ENCODE measurements around the gene SIK3. TPM values are rescaled to one million over a fixed set of nuclear protein-coding genes. Genes with fewer than 3 reads are reported as not detected.

The SIK3 gene
- total RNA-seq, 1 experiment from 2014 or later = 31.4 TPM

- Histone ChIP-seq H3K4ac (ENCODE audit: low read depth, low read length) (no peak overlapping the region), H4K8ac (replicated peaks; ENCODE audit: insufficient read length, low read depth, low read length) (no peak overlapping the region), H3K14ac (ENCODE audit: insufficient read depth, low read length) (no peak overlapping the region), H3K27ac (ENCODE audit: insufficient read length, low read depth, low read length) (no peak overlapping the region), H3K79me1 (ENCODE audit: insufficient read depth, low read depth, low read length, poor library complexity, severe bottlenecking) (no peaks in the 10 kb centered on the region), H3K23ac (ENCODE audit: insufficient read length, low read depth, low read length) (no peak overlapping the region), H2BK12ac (ENCODE audit: insufficient read length, low read depth, low read length) (no peak overlapping the region), H4K20me1 (ENCODE audit: control insufficient read depth, insufficient read depth, insufficient read length) (no peaks in the 10 kb centered on the region), H2AK5ac (ENCODE audit: insufficient read length, low read length) (no peak overlapping the region), H3K4me1 (ENCODE audit: insufficient read depth, low read length) (no peaks in the 10 kb centered on the region), H3K27me3 (ENCODE audit: insufficient read depth, low read length) (no peaks in the 10 kb centered on the region), H2BK5ac (ENCODE audit: insufficient read length, low read length) (no peak overlapping the region), H4K91ac (ENCODE audit: insufficient read length, low read depth, low read length) (no peak overlapping the region), H2AFZ (ENCODE audit: low read length) (no peak overlapping the region), H4K5ac (ENCODE audit: insufficient read length, low read depth, low read length) (no peak overlapping the region), H3K23me2 (ENCODE audit: insufficient read length, low read depth, low read length, poor library complexity, severe bottlenecking) (no peaks in the 10 kb centered on the region), H3K56ac (ENCODE audit: insufficient read length, low read depth, low read length) (no peak overlapping the region), H3K9me3 (ENCODE audit: control insufficient read depth, low read depth, low read length) (no peaks in the 10 kb centered on the region), H3K4me2 (ENCODE audit: insufficient read depth, insufficient read length, low read length) (no peak overlapping the region), H2BK15ac (ENCODE audit: low read depth, low read length) (no peak overlapping the region), H2BK20ac (ENCODE audit: low read depth, low read length, poor library complexity, severe bottlenecking) (no peak overlapping the region), H3T11ph (ENCODE audit: low read length) (no peak overlapping the region), H3K9ac (ENCODE audit: extremely low read depth, insufficient read length, low read length) (no peak overlapping the region), H3K79me2 (ENCODE audit: insufficient read depth, low read length) (peaks cover 2% of the 10 kb centered on the region; the same call in 1 of the 2 replicates), H2BK120ac (ENCODE audit: low read depth, low read length, poor library complexity, severe bottlenecking) (no peak overlapping the region), H3K18ac (ENCODE audit: insufficient read length, low read depth, low read length) (no peak overlapping the region)
- peaks cover 10 to 15% of the 10 kb centered on the region in 2 experiments for H3K4me1 Mint-ChIP-seq
- H3K27ac Mint-ChIP-seq = no peak overlapping the region
- H3K4me3 Mint-ChIP-seq = no peak overlapping the region
- no CpG with 5 or more reads among the region's 4 CpGs for WGBS (ENCODE audit: extremely low coverage, insufficient read length, low lambda C conversion rate)
- no peaks in the 10 kb centered on the region for H3K9me3 Mint-ChIP-seq
- TF ChIP-seq CTCF (conservative IDR thresholded peaks at IDR 0.05) = no peak
- H3K27me3 Mint-ChIP-seq (ENCODE audit: low read depth) = no peaks in the 10 kb centered on the region
- no peaks in the 10 kb centered on the region; a peak in 1 of 7 replicates for H3K36me3 Mint-ChIP-seq (ENCODE audit: insufficient read depth in 1 of 3, low read depth in 3 of 3)
- DNase-seq = no peak
These were observed 81.5 kb downstream of the SIK3 start for GRCh38 chr11:117016747-117017146.
